Retina (tissue), 1 donor: ENCODE data around the gene FBXW12.
A peak's percentile ranks its signal among the peaks of the same experiment; 100 is the strongest.

Experiments used
- DNase-seq: peaks from one replicate; pipeline ENCODE4 v3.0.0-alpha.2; 2016

FBXW12 gene

GRCh38 chr3:48436855-48437254 is 64.8 kb downstream of the FBXW12 start:
- DNase-seq = no peak

GRCh38 chr3:48437812-48438211 is 65.8 kb downstream of the FBXW12 start:
- DNase-seq = no peak

GRCh38 chr3:48439820-48440589 is 68.0 kb downstream of the FBXW12 start, which contains the start of the genes CCDC51 and TMA7:
Gene CCDC51 (minus strand): TSS chr3:48440119. CDS start chr3:48435128, 4,991 bp downstream.
Gene TMA7 (plus strand): TSS chr3:48440257. CDS start chr3:48440297, 40 bp downstream.
- DNase-seq = peak; percentile 96

- no peak for DNase-seq
Measured at GRCh38 chr3:48440590-48440958, 68.6 kb downstream of the FBXW12 start.

- no peak for DNase-seq
Measured at GRCh38 chr3:48441940-48442339, 69.9 kb downstream of the FBXW12 start.
